ENCODE data around the gene TPT1. TPM values are rescaled to one million over a fixed set of nuclear protein-coding genes. Genes with fewer than 3 reads are reported as not detected.

TPT1 gene
- total RNA-seq, 2 experiments from 2014 or later, result 5,393 to 5,681 TPM

DNA sequence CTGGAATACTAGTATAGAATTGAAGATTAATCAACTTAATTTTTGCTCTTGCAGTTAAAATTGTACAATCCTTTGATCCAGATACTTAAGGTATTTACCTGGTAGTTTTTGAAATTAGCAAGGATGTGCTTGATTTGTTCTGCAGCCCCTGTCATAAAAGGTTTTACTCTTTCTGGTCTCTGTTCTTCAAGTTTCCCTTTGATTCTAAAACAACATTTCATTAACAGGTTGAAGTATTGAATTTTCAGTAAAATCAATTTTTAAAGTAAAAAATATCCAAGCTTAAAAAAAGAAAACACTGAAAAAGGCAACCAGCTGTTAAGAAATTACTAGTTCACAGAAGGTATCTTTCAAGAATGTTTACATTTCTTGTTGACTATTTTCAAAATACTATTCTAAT, 1.6 kb downstream of the TPT1 start:
- H3K4me3 Mint-ChIP-seq, result peak overlapping the region; percentile 97
- POLR2A ChIA-PET, result interaction anchor here (1.2 to 4.1 kb wide), 3 partner anchors 28 to 60 kb away, joined by 3 to 22 read pairs (median 8); no protein-coding TSS in a partner anchor
- DNase-seq (no peak), ATAC-seq (ENCODE audit: low read depth) (no peak)
- H3K9me3 Mint-ChIP-seq, result no peaks in the 10 kb centered on the region
- peaks cover 48% of the 10 kb centered on the region for H3K4me1 Mint-ChIP-seq
- H3K27me3 Mint-ChIP-seq, result no peaks in the 10 kb centered on the region
- peak overlapping the region; percentile 99 for H3K27ac Mint-ChIP-seq
- peaks cover 47% of the 10 kb centered on the region for H3K36me3 Mint-ChIP-seq

DNA sequence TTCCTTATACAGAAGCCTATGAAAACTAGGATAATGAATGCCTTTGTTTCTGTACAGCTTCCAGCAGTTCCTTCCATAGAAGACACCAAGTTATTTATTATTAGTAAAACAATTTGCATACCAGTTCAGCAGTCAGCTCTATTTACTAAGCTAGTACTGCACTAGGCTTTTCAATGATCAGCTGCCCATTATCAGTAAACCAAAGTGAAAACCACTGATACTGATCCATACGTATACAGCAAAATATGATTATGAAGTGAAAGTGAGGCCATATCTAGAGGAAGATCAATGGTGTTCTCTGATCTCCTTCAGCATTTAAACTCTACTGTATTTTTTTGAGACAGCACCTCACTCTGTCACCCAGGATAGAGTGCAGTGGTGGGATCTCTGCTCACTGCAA, 3.2 kb downstream of the TPT1 start:
- no peaks in the 10 kb centered on the region for H3K9me3 Mint-ChIP-seq
- H3K4me1 Mint-ChIP-seq, result peaks cover 58% of the 10 kb centered on the region
- DNase-seq (no peak), ATAC-seq (ENCODE audit: low read depth) (no peak)
- H3K4me3 Mint-ChIP-seq, result peak overlapping the region; percentile 97
- POLR2A ChIA-PET, result no interaction called here
- H3K36me3 Mint-ChIP-seq, result peaks cover 47% of the 10 kb centered on the region
- H3K27me3 Mint-ChIP-seq, result no peaks in the 10 kb centered on the region
- peak overlapping the region; percentile 6 for H3K27ac Mint-ChIP-seq

DNA sequence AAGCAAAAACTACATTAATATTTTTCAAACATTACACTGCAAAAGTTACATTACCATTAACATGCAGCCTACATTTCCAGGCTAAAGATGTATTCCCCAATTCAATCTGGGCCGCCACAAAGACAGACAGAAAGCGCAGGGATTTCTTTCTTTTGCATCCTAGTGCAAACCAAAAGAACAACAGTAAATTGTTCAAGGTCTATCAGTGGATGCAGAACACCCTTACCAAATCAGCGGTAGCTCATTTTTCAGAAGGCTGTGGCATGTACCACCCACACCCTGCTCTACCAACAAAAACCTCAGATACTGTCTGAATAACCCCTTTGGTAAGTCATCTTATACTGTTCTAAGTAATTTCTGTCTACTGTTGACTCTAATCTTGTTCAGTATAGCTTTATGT, 3.6 kb downstream of the TPT1 start:
- POLR2A ChIA-PET, result interaction anchor here (0.6 kb wide), 1 partner anchor 30 kb away, joined by 4 read pairs; no protein-coding TSS in a partner anchor
- Mint-ChIP-seq H3K27ac (peak overlapping the region; percentile 20), H3K4me3 (peak overlapping the region; percentile 97), H3K36me3 (peaks cover 43% of the 10 kb centered on the region), H3K4me1 (peaks cover 59% of the 10 kb centered on the region), H3K27me3 (no peaks in the 10 kb centered on the region), H3K9me3 (no peaks in the 10 kb centered on the region)
- ATAC-seq (ENCODE audit: low read depth) (no peak), DNase-seq (no peak)

DNA sequence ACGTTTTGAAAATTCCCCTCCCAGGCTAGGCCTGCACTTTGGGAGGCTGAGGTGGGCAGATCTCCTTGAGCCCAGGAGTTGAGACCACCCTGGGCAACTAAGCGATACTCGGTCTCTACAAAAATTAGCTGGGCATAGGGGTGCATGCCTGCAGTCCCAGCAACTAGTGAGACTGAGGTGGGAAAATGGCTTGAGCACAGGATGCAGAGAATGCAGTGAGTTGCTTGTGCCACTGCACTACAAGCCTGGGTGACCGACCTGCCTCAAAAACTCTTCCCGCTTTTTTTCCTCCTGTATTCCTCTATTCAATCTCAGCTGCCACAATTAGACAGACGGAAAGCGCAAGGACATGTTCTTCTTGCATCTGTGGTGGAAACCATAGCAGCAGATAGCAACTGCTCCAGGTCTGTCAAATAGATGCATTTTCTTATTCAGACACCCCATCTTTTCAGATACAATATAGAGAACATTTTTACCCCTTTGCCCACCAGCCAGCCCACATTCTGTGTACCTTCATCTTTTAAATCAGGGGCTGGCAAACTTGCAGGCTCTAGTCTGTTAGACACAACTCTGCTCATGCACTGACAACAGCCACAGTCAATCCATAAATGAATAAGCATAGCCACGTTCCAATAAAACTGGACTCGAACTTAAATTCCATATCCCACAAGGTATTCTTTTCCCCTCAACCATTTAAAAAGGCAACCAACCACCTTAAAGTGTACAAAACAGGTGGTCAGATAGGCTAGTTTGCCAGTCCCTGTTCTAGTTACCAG, 4.8 kb downstream of the TPT1 start:
- POLR2A ChIA-PET, result no interaction called here
- peak overlapping the region; percentile 40 for H3K4me3 Mint-ChIP-seq
- peaks cover 47% of the 10 kb centered on the region for H3K36me3 Mint-ChIP-seq
- ATAC-seq (ENCODE audit: low read depth) (no peak), DNase-seq (no peak)
- no peaks in the 10 kb centered on the region for H3K27me3 Mint-ChIP-seq
- H3K27ac Mint-ChIP-seq, result peak overlapping the region; percentile 77
- no peaks in the 10 kb centered on the region for H3K9me3 Mint-ChIP-seq
- peaks cover 64% of the 10 kb centered on the region for H3K4me1 Mint-ChIP-seq

DNA sequence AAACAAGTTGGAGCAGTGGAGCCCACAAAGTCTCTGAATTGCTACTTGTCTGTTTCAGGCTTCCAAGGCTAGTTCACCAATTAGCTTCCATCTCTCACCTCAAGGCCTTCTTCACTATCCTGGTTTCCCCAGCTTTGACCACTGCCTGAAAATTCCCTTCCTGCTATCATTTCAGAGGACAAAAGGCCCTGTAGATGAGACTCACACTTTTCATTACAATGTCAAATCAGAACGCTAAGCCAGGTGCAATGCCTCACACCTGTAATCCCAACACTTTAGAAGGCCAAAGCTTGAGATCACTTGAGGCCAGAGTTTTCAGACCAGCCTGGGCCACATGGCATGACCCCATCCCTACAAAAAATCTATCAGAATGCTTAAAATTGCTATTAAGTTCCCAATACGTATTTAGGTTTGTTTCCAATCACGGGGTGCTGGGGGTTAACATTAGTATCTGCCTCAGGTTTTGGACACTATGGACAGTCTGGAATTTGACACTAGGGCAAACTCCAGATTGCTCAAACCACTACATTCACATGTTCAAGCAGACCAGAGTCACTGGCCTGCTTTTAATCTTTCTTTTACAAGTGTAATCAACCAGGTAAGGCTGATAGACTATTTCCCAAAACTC, 5.5 kb downstream of the TPT1 start:
- Mint-ChIP-seq H3K4me3 (peak overlapping the region; percentile 66), H3K4me1 (peaks cover 67% of the 10 kb centered on the region), H3K27me3 (no peaks in the 10 kb centered on the region), H3K27ac (peak overlapping the region; percentile 77), H3K36me3 (peaks cover 45% of the 10 kb centered on the region), H3K9me3 (no peaks in the 10 kb centered on the region)
- no peak for ATAC-seq (ENCODE audit: low read depth)
- POLR2A ChIA-PET, result interaction anchor here (0.6 to 0.7 kb wide), 2 partner anchors 25 to 89 kb away, joined by 3 read pairs; no protein-coding TSS in a partner anchor
- DNase-seq, result no peak

DNA sequence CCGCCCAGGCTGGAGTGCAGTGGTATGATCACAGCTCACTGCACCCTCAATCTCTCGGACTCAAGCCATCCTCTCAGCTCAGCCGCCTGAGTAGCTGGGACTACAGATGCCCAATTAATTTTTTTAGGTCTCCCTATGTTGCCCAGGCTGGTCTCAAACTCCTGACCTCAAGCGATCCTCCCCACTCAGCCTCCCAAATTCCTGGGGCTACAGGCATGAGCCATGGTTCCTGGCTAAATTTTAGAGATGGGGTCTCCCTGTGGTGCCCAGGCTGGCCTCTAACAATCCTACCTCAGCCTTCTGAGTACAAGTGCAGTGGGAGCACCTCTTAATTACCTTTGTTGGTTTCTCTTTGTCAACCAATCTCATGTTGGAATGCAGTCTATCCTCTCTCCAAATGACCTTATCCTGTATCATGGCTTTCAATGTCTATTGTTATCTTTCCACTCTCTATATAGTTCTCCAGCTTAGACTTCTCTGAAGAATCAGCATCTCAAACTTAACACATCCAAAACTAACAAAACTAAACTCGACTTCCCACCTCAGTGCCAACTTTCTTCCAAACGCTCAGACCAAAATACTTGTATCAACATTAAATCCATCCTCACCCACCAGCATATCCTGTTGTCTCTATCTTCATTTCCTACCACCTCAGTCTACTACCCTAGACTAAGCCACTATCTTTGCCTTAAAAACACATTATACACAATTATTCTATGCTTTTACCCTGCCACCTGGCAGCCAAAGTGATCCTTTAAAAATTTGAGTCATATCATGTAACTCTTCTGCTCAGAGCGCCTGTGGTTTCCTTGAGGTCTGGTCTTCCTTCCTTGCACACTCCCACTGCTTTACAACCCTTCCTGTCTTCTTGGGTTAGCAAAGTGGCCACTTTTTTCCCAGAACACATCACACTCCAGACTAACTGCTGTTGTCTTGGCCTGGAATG, 6.7 kb downstream of the TPT1 start:
- Mint-ChIP-seq H3K27me3 (no peaks in the 10 kb centered on the region), H3K9me3 (no peaks in the 10 kb centered on the region), H3K4me1 (peaks cover 74% of the 10 kb centered on the region), H3K36me3 (peaks cover 36% of the 10 kb centered on the region), H3K4me3 (peak overlapping the region; percentile 66), H3K27ac (peak overlapping the region; percentile 79)
- POLR2A ChIA-PET, result no interaction called here
- peak; percentile 80 for ATAC-seq (ENCODE audit: low read depth)
- DNase-seq, result no peak

DNA sequence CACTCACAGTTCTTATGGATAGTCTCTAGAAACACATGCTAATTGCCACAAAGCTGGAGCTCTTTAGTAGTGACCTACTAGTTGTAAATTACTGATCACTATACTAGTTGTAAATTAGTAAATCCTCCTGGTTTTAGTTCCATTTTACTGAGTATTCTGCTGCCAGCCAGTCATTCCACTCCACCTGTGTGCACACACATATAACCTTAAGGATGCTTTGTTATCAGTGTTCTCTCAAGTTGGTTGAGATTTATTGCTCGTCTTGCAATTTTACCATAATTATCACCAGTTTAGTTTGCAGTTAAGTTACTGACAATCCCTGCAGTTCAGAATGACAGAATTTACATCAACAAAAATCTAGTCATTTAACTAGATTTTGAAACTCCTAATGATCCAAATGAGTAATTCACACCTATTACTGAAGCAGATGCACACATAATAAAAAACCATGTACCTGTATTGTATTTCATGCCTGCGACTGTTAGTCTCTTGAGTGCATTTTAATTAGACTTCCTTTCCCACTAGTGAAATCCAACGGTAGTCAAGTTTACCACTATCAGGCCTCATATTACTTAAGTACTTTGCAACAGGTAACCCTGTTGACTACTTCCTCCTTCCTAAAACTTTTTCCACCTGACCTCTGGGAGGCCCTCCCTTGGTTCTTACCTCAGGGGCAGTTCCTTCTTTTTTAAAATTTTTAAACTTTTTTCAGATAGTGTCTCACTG, 7.6 kb downstream of the TPT1 start:
- H3K36me3 Mint-ChIP-seq, result peaks cover 28% of the 10 kb centered on the region
- H3K4me1 Mint-ChIP-seq, result peaks cover 69% of the 10 kb centered on the region
- H3K9me3 Mint-ChIP-seq, result no peaks in the 10 kb centered on the region
- peak overlapping the region; percentile 20 for H3K4me3 Mint-ChIP-seq
- no peak for ATAC-seq (ENCODE audit: low read depth)
- no peak for DNase-seq
- no peaks in the 10 kb centered on the region for H3K27me3 Mint-ChIP-seq
- peak overlapping the region; percentile 79 for H3K27ac Mint-ChIP-seq
- POLR2A ChIA-PET, result interaction anchor here (0.5 to 1.0 kb wide), 2 partner anchors 14 to 294 kb away, joined by 3 read pairs; no protein-coding TSS in a partner anchor

DNA sequence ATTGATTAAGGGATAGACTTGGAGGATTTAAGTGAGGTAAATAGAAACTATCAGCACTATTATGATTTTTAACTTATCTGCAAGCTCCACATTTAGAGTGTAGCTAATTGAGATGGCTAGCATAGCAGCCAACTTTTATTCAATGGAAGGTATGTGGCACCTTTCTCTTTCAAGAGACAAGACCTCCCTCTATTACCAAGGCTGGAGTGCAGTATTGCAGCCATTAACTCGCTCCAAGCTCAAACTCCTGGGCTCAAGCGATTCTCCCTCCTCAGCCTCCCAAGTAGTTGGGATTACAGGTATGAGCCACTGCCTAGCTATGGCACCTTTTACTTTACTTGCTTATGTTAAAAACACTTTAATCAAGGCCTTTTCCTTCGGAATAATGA, 8.2 kb downstream of the TPT1 start:
- H3K9me3 Mint-ChIP-seq, result no peaks in the 10 kb centered on the region
- H3K36me3 Mint-ChIP-seq, result peaks cover 26% of the 10 kb centered on the region
- POLR2A ChIA-PET, result interaction anchor here (1.0 kb wide), 1 partner anchor 13 kb away, joined by 3 read pairs; no protein-coding TSS in a partner anchor
- no peak overlapping the region for H3K4me3 Mint-ChIP-seq
- H3K27ac Mint-ChIP-seq, result peak overlapping the region; percentile 23
- H3K4me1 Mint-ChIP-seq, result peaks cover 67% of the 10 kb centered on the region
- ATAC-seq (ENCODE audit: low read depth) (no peak), DNase-seq (no peak)
- no peaks in the 10 kb centered on the region for H3K27me3 Mint-ChIP-seq

DNA sequence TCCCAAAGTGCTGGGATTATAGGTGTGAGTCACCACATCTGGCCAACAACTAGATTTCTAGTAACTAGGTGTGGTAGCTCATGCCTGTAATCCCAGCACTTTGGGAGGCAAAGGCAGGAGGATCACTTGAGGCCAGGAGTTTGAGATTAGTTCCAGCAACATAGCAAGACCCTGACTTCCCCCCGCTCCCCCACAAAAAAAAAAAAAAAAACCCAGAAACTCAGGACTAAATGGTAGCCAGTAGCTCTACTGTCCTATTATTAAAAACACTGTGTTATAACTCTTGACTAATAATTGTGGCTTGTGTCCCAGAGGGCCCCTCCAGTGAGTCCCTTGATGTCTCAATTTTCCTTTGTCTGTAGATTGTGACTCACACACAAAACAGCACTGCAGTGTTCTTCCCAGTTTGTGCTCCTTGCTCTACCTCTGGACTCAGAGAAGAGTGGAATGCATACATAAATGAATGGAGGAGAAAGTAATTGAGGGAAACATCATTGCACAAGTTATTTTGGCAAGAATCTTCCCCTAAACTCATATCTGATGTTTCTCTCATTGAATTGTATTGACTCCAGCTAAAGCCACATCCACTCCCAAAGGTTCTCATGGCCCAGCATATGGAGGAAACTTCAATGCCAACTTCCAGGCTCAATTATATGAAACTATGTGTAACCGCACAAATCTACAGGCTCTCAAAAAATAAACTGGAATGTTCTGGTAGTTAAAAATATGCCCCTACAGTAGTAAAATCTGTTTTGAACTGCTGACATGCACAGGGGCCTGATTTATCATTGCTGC, 8.8 kb downstream of the TPT1 start:
- peaks cover 70% of the 10 kb centered on the region for H3K4me1 Mint-ChIP-seq
- no peaks in the 10 kb centered on the region for H3K27me3 Mint-ChIP-seq
- peak overlapping the region; percentile 23 for H3K27ac Mint-ChIP-seq
- DNase-seq (no peak), ATAC-seq (ENCODE audit: low read depth) (no peak)
- H3K36me3 Mint-ChIP-seq, result peaks cover 25% of the 10 kb centered on the region
- no peak overlapping the region for H3K4me3 Mint-ChIP-seq
- H3K9me3 Mint-ChIP-seq, result no peaks in the 10 kb centered on the region
- POLR2A ChIA-PET, result interaction anchor here (0.6 to 1.4 kb wide), 4 partner anchors 10 to 136 kb away, joined by 3 to 7 read pairs (median 4); no protein-coding TSS in a partner anchor

DNA sequence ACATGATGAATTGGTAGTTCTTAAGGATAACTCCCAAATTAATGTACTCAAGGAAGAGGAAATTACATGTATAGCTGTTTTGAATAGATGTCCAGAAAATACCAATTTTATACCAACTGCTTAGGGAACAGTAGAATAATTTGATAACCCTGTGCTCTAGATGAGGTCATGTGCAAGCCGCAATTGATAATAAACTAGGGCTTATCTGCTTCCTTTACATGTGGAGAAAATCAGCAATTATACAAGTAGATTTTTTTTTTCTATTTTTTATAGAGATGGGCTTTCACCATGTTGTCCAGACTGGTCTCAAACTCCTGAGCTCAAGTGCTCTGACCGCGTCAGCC, 9.3 kb downstream of the TPT1 start:
- Mint-ChIP-seq H3K4me3 (no peak overlapping the region), H3K27ac (no peak overlapping the region), H3K4me1 (peaks cover 67% of the 10 kb centered on the region), H3K9me3 (no peaks in the 10 kb centered on the region), H3K27me3 (no peaks in the 10 kb centered on the region), H3K36me3 (peaks cover 19% of the 10 kb centered on the region)
- DNase-seq (no peak), ATAC-seq (ENCODE audit: low read depth) (no peak)
- POLR2A ChIA-PET, result interaction anchor here (1.4 kb wide), 1 partner anchor 10 kb away, joined by 7 read pairs; no protein-coding TSS in a partner anchor

DNA sequence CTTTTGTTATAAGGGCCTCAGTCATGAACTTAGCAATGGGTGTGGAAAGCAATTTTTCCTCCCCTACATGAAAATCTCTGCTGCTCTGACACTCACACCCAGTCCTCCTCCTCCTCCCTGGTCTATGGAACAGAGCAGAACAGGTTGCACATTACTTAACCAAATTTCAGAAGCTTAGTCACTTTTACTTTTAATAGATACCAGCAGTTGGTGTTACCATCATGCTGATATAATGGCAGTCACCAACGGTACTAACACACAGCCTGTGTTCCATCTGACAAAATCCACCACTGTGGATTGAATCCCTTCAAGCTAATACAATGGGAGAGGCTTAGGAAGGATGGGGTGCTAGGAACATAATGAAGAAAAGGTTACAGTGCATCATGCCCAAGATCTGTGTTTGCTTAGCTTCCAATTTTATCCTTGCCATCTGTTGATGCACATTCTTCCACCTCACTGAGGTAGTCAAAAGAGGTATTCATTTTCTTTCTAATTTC, 9.8 kb downstream of the TPT1 start:
- Mint-ChIP-seq H3K27ac (peak overlapping the region; percentile 6), H3K4me1 (peaks cover 62% of the 10 kb centered on the region), H3K27me3 (no peaks in the 10 kb centered on the region), H3K36me3 (peaks cover 14% of the 10 kb centered on the region), H3K9me3 (no peaks in the 10 kb centered on the region), H3K4me3 (no peak overlapping the region)
- POLR2A ChIA-PET, result interaction anchor here (1.4 kb wide), 1 partner anchor 11 kb away, joined by 7 read pairs; no protein-coding TSS in a partner anchor
- ATAC-seq (ENCODE audit: low read depth) (no peak), DNase-seq (no peak)

DNA sequence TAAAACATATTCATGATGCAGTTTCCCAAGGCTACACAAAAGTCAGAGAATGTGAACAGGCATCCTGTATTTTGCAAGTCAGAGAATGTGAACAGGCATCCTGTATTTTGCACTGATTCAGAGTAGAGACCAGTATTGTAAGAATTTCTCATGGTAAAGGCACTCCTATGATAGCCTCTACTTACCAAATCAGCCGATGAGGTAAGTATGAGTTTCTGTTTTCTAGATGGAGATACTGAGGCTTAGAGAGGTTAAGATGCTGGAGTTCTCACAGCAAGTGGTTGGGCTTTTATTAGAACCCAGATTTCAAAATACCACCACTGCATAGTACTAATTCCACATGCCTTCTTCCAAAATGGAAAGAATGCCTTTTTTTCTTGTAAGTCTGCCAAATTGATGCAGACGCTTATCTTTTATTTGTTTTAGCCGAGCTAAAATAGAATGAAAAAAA, 12.3 kb downstream of the TPT1 start:
- Mint-ChIP-seq H3K27me3 (no peaks in the 10 kb centered on the region), H3K36me3 (peaks cover 4% of the 10 kb centered on the region), H3K27ac (no peak overlapping the region), H3K4me1 (peaks cover 39% of the 10 kb centered on the region), H3K9me3 (no peaks in the 10 kb centered on the region), H3K4me3 (no peak overlapping the region)
- ATAC-seq (ENCODE audit: low read depth) (no peak), DNase-seq (no peak)
- POLR2A ChIA-PET, result interaction anchor here (2.0 kb wide), 1 partner anchor 12 kb away, joined by 11 read pairs; the partner anchor contains the start of gene TPT1
